ENCODE results near the gene SRC. TPM values are rescaled to one million over a fixed set of nuclear protein-coding genes. Genes with fewer than 3 reads are reported as not detected.

Gene SRC
- total and polyA plus RNA-seq, 2 donors (not counting 3 experiments of a cell fraction or from before 2014, with no cell fraction given): 22.6 to 29.4 TPM

GRCh38 chr20:37349517-37350491 lies 3.9 kb downstream of the SRC start:
- peaks cover 83% of the 10 kb centered on the region for H3K79me2 ChIP-seq (ENCODE audit: control insufficient read depth, insufficient read depth, low read length)
- POLR2A ChIA-PET: no interaction called here
- H3K9ac ChIP-seq (replicated peaks; ENCODE audit: extremely low read depth, insufficient read depth, low read length): no peak overlapping the region
- H2AFZ ChIP-seq (ENCODE audit: low read depth, low read length): no peak overlapping the region
- dilution Hi-C loops (cut with MboI; ENCODE audit: extremely low pct_ligation_motif_present, low sequenced_read_pairs) (no loop called here), intact Hi-C loops (cut with micrococcal nuclease) (loop anchor here (5.0 kb wide), 1 partner anchor 53 kb away; no protein-coding TSS in a partner anchor)
- DNase-seq (ENCODE audit: low read depth, low spot score) (no peak), FAIRE-seq (peak; percentile 42)
- no peak overlapping the region for H3K4me3 ChIP-seq (replicated peaks in 1 of 3; ENCODE audit: insufficient read depth in 1 of 3, low read depth in 1 of 3, low read length in 3 of 3)
- no peak overlapping the region for H3K27ac ChIP-seq (ENCODE audit: insufficient read depth, low read depth, low read length)
- no peaks in the 10 kb centered on the region for H3K9me1 ChIP-seq (replicated peaks; ENCODE audit: control insufficient read depth, extremely low read depth, insufficient read depth, low read length)
- peaks cover 3 to 6% of the 10 kb centered on the region in 2 experiments for H3K36me3 ChIP-seq (ENCODE audit: control insufficient read depth in 2 of 2, extremely low read depth in 1 of 2, insufficient read depth in 2 of 2, low read length in 2 of 2)
- TF ChIP-seq POLR2AphosphoS5 (IDR thresholded peaks at IDR 0.05; ENCODE audit: insufficient read depth, low read depth, low read length): no peak
- TF ChIP-seq EZH2 (IDR thresholded peaks at IDR 0.05; ENCODE audit: borderline replicate concordance, low read depth, low read length, severe bottlenecking): no peak
- no peak for TF ChIP-seq MYC (IDR thresholded peaks at IDR 0.05; ENCODE audit: low read depth, low read length)
- TF ChIP-seq CTCF (IDR thresholded peaks at IDR 0.05; ENCODE audit: extremely low read depth in 1 of 2, insufficient read depth in 1 of 2, low read depth in 1 of 2, low read length in 2 of 2): no peak
- TF ChIP-seq POLR2A (IDR thresholded peaks at IDR 0.05; ENCODE audit: low read depth, low read length): no peak
- TF ChIP-seq MAX (IDR thresholded peaks at IDR 0.05; ENCODE audit: insufficient read depth, insufficient read length): no peak
- TF ChIP-seq GATA2 (IDR thresholded peaks at IDR 0.05; ENCODE audit: insufficient read depth, insufficient read length, low read depth, low read length): no peak
- no peak for TF ChIP-seq FOS (IDR thresholded peaks at IDR 0.05; ENCODE audit: borderline replicate concordance, insufficient read depth, low read length)
- TF ChIP-seq JUN (IDR thresholded peaks at IDR 0.05; ENCODE audit: borderline replicate concordance, insufficient read depth, insufficient read length, low read depth): no peak
- H3K4me2 ChIP-seq (ENCODE audit: insufficient read depth, low read length): no peak overlapping the region
- no peaks in the 10 kb centered on the region for H3K9me3 ChIP-seq (replicated peaks; ENCODE audit: control insufficient read depth, insufficient read depth, low read length)
- H3K27me3 ChIP-seq (ENCODE audit: control insufficient read depth in 2 of 2, insufficient read depth in 2 of 2, low read length in 2 of 2): no peaks in the 10 kb centered on the region
- H4K20me1 ChIP-seq (replicated peaks; ENCODE audit: control insufficient read depth, extremely low read depth, insufficient read depth, low read length): peaks cover 3% of the 10 kb centered on the region
- peaks cover 16% of the 10 kb centered on the region for H3K4me1 ChIP-seq (ENCODE audit: control insufficient read depth, extremely low read depth, insufficient read depth, low read length)
- BruUV-seq (replicated peaks): no TSS peak
- CTCF ChIA-PET: no interaction called here

Measured in endothelial cell of umbilical vein (primary cell).